Activated CD8-positive, alpha-beta memory T cell treated with anti-CD3 and anti-CD28 coated beads, Interleukin-2, amount 50 U/mL, for 48 hours (primary cell): ENCODE data around the gene STK11.

Experiments used
- DNase-seq: peaks from one replicate; pipeline ENCODE4 v3.0.0-alpha.2; 2020

Gene STK11, protein sequence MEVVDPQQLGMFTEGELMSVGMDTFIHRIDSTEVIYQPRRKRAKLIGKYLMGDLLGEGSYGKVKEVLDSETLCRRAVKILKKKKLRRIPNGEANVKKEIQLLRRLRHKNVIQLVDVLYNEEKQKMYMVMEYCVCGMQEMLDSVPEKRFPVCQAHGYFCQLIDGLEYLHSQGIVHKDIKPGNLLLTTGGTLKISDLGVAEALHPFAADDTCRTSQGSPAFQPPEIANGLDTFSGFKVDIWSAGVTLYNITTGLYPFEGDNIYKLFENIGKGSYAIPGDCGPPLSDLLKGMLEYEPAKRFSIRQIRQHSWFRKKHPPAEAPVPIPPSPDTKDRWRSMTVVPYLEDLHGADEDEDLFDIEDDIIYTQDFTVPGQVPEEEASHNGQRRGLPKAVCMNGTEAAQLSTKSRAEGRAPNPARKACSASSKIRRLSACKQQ

DNA sequence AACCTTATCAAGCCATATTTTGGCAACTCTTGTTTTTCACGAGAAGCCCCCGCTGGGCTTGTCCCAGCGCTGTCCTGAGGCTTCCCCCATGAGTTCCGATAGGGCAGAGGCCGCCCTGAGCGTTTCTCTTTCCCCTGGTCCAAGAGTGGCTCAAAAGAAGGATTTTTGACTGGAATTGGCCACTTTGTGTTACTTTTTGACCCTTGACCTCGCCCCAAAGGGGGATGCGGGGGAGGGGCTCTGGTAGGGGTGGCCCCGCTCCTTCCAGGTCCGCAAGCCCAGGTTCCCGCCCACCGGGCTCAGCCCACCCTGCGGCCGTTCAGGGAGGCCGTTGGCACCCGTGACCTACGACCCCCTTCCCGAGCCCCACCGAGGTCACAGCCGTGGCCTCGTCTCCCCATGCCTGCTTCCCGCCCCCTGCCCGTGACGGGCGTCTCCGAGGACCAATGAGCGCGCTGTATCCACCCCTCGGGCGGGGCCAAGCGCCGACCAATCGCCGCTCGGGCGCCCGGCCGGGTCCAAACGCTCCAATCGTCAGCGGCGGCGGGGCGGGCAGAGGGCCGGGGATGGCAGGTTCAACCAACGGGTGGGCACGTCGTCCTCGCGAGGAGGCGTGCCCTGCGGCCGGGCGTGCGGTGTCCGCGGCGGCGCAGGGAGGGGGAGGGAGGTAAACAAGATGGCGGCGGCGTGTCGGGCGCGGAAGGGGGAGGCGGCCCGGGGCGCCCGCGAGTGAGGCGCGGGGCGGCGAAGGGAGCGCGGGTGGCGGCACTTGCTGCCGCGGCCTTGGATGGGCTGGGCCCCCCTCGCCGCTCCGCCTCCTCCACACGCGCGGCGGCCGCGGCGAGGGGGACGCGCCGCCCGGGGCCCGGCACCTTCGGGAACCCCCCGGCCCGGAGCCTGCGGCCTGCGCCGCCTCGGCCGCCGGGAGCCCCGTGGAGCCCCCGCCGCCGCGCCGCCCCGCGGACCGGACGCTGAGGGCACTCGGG, at the start of gene STK11:
Gene STK11 (plus strand): TSS at position 665 of the 986 bp plus-strand sequence. CDS start 1,136 bp downstream, outside the sequence.
- peak; percentile 100 for DNase-seq

DNA sequence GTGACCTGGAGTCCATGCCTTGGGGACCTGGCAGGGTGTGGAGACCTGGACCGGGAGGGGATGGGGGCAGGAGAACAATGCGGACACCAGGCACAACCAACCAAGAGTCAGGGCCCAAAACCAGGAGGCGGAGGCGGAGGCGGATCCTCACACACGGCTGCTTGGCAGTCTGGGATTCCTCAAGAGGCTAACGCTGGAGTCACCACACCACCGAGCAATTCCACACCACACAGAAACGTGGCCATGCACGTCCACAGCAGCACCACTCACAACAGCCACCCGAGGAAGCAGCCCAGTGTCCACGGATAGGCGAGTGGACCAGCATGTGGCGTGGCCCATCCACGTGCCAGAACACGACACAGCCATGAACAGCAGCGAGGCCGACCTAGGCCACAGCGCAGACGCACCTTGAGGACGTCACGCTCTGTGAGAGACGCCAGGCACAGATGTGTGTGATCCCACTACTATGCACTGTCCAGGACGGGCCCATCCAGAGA, 49.2 kb upstream of the STK11 start:
- DNase-seq = no peak

DNA sequence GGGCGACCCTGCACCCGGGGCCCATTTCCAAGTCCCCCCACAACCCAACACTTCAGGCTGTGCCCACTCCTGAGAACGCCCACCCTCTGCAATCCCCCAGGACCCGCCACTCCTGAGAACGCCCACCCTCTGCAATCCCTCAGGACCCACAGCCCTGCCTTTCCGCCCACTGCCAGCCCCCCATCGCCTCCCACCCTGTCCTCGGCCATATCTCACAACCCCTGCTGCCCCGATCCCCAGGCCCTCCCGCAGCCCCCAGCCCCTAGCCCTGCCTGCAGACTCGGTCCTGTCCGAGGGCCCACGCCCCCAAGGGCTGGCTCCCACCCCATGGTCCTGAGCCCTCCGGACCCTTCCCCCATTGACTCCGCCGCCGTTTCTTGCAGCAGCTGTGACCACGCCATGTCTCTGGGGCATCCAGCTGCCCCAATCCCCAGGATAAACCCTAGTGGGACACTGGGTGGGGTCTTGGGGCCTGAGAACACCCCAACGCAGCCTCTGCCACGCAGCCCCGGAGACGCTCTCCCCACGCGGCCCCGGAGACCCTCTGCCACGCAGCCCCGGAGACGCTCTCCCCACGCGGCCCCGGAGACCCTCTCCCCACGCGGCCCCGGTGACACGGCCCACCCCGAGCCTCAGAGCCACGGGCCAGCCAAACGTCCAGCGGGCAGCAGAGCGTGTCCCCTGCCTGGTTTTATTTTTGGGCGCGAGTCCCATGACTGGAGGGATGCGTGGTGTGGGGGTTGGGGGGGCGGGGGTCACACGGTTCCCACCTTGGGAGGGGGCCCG, 48.6 kb upstream of the STK11 start:
- DNase-seq = no peak

- no peak for DNase-seq
These were observed 47.4 kb upstream of the STK11 start for GRCh38 chr19:1157931-1158884.

DNA sequence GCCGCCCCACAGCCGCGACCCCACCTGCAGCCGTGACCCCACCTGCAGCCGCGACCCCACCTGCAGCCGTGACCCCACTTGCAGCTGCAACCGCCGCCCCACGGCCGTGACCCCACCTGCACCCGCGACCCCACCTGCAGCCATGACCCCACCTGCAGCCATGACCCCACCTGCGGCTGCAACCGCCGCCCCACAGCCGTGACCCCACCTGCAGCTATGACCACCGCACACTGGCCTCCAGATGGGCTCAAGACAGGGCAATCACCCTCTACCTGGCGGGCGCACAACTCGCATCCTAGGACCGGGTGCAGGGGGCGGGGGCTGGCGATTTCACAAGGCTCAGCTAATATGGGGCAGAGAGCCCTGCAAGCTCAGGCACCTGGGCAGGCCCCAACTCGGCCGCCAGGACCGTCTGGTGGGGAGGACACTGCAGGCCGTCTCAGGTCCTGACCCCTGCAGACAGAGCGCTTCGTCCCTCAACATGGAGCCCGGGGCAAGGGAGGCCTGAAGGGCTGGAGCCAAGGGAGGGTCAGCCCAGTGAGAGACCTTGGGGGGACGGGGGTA, 46.6 kb upstream of the STK11 start:
- DNase-seq = no peak

DNA sequence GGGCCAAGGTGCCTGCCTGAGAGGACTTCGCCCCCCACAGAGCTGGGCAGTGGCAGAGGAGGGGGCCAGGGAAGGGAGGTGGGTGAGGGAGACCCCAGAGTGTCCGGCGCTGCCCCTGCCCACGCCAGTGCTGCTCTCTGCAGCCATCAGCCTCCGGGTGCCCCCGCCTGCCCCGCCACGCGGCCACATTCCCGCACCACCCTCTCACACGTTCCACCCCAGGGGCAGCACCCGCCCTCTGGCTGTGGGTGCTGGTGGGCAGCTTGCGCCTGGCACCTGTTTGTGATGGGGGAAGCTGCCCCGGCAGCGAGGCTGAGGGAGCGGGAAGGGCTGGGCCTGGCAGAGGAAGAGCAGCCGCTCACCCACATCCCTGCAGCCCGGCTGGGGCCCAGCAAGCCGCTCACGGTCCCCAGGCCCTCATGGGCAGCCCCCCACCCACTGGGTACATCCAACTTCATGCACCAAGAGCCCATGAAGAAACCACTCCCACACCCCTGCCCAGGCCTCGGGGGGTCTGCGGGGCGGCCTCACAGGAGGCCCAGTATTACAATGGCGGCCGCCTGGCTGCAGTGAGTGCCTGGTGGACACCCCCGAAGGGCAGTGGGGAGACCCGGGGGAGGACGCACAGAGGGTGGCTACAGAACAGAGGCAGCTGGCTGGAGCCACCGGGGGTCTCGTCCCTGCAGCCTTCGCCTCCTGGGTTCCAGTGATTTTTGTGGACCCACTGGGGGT, 45.5 kb upstream of the STK11 start:
- DNase-seq = no peak

DNA sequence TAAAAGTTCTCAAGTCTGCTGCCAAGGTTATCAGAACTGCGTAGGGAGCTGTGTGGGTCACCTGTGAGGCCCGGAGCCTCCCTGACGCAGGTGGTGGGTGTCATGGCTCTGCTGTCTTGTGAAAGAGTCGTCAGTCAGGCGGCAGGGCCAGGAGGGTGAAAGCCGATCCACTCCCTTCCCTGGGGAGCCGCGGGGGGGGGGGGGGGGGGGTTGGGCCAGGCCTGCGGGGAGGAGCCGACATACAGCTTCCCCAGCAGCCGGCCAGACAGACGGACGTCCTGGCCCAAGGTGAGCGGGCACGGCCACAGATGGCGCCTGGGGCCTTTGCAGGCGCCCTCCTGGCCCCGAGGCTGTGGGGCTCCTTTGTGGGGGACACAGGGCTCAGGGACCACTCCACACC, 43.9 kb upstream of the STK11 start:
- no peak for DNase-seq

DNA sequence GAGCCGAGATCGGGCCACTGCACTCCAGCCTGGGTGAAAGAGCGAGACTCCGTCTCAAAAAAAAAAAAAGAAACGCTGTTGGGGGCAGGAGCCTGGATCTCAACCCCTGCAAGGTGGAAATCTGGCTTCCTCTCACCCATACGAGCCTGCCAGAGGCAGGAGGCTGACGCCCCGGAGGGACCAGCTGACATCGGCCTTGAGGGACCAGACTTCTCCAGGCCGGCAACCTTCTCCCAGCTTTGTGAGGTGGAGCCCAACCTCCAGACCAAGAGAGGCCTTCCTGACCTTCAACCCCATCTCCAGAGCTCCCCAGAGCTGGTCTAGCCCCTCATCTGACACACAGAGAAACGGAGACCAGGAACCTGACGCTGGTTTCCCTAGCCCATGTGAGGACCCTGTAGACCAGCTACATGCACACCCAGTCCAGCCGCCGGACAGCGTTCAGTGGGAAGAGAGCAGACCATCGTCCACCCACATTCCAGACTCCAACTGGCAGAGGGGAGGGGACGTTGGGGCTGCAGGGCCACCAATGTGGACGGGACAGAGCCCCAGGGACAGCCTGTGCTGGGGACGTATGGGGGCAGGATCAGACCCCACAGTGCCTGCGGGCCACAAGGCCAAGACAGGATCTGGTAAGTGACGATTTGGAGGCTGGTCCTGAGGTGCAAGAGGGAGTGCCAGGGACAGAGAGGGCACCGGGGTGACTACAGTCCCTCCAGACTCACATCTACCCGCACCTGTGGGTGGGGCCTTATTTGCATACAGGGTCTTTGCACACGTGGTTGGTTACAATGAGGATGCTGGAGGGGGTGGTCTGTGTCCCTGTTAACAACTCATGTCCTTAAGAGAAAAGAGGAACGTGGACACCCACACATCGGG, 42.9 kb upstream of the STK11 start:
- no peak for DNase-seq

DNA sequence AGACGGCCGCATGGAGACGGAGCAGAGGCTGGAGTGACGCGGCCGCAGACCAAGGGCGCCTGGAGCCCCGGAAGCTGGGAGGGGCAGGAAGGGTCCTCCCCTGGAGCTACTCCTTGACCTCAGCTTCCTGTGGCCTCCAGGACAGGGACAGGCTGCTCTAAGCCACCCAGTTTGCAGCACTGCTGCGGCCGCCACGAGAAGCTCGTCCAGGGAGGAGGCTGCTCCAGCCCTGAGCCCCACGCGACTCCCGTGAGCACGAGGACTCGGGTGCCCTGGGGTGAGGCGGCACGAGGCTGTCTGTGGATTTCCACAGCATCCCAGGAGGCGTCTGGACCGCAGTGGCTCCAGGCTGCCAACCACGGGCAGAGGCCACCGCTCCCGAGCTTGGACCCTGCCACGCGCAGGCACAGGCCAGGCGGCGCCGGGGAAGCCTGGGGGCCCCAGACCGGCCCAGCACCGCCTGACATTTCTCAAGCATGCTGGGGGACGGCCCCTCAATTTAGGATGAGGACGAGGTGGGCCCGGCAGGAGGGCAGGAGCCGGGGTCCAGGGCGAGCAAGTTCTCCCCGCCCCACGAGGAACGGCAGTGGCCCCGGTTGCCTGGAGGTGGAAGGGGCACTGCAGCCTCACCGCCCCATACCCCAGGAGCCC, 42.2 kb upstream of the STK11 start:
- DNase-seq = no peak

GRCh38 chr19:1163934-1164683, 41.5 kb upstream of the STK11 start:
- no peak for DNase-seq

- no peak for DNase-seq
These were observed 40.7 kb upstream of the STK11 start for GRCh38 chr19:1164684-1165531.

- DNase-seq = no peak
These were observed 38.6 kb upstream of the STK11 start for GRCh38 chr19:1166872-1167573.

DNA sequence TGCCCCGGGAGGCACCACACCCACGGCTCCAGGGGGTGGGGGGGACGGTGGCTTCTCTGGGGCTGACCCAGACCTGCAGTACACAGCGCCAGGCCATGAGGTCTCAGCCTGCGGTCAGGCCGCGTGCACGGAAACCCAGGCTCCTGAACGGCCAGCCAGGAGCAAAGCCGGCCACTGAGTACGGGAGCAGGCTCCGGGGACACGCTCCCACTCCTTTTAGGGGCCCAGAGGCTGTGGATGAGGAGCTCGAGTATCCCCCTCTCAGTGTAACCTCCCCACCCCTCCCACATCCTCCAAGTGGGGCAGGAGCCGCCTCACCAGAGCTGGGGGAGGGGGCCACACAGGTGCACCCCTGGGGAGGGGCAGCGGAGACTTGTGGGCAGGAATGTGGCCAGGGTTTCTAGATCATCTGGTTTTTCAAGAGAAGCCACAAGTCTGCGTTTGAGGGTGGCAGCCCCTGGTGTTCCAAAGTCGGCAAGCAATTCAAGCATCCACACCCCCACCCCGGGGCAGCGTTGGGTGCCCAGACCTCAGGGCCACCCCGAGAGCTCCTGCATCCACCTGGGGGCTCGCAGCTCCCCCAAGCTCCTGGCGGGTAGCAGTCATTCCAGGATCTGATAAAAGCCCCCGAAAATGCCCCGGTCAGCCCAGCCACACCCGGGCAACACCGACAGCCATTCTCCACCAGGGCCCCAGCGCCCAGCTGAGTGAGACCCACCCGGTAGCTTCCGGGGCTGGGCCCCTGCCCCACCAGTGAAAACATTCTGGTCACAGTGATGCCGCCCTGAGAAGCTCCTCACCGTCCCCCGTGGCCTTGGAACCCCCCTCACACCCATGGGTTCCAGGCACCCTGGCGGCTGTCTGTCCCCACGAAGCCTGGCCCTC, 37.6 kb upstream of the STK11 start:
- no peak for DNase-seq

DNA sequence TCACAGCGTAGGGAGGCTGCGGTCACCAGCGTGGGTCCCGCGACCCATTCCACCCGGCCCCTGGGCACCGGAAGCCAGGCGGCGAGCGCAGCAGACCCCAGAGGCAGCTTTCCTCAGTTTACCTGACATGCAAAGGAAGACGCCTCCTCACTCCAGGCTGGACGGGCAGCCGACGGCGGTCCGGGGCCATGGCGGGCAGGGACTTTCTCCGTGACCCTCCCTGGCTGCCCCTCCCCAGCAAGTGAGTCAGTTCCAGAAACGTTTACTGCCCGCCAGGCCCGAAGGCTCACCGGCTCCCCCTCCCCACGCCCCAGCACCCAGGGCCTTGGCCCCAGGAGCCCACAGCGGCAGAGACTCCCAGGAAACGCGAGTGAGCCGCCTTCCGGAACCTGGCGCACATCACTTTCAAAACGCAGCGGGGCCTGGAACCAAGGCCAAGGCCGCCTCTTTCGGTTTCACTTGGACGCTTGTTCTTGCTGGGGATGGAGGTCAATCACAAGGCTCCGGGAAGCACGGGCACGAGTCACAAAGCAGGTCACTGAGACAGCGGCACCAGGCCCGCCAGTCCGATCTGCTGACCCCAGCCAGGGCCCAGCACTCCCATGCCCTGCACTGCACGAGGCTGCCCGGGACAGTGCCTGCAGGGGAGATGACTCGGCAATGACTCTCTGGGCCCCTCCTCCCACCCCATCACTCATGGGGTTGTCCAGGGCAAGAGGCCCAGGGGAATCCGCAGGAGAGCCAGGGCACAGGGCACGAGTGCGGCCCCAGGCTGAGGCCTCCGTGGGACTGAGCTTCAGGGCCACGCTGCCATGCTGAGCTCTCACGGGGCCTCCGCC, 36.8 kb upstream of the STK11 start:
- DNase-seq = no peak
